Lower leg skin (tissue), 4 donors: ENCODE data around the gene ZMAT3. TPM values are rescaled to one million over a fixed set of nuclear protein-coding genes. Genes with fewer than 3 reads are reported as not detected.

Experiments
- DNase-seq, 2 donors: peaks; one replicate each; pipeline ENCODE4 v3.0.0-alpha.2; 2019; ENCODE audit warnings: low spot score in 2 of 2
- H3K4me3 ChIP-seq: fragments of 200-600 bp; sonication (generic); 2 replicates; pipeline ENCODE4 v1.5.1; 2017; ENCODE audit warnings: mild to moderate bottlenecking, low read depth; ENCODE audit not compliant: poor library complexity, severe bottlenecking
- POLR2A ChIP-seq, 2 donors: fragments of 450-650 bp; IDR thresholded peaks; one replicate each; pipeline ENCODE4 v1.6.1; 2016 to 2017; ENCODE audit warnings: antibody characterized with exemption in 2 of 2, mild to moderate bottlenecking in 1 of 2, moderate library complexity in 1 of 2
- WGBS, 2 donors: methylation state at CpG; one replicate each; pipeline ENCODE4 v1.1.5; 2018; 5-methylcytosine and 5-hydroxymethylcytosine counted together
- intact Hi-C: fragments of 100-400 bp; cut with DNase I; formaldehyde crosslinking; loops from one replicate; pipeline ENCODE4 v1.15.0; 2023; ENCODE audit warnings: low total_unique reads
- total RNA-seq, 4 donors: library from RNA; depleted of rRNA; stranded (reverse); fragments of >200 nt; gene quantifications; one replicate each; pipeline ENCODE4 v1.1.0, GENCODE V29; 2016
- TF ChIP-seq, protein P1 (sequence below), 3 donors: fragments of 450-650 bp; IDR thresholded peaks; one replicate each; pipeline ENCODE4 v1.5.1; 2016; ENCODE audit warnings: antibody characterized with exemption in 3 of 3, mild to moderate bottlenecking in 3 of 3, moderate library complexity in 2 of 3

ZMAT3 gene
- total RNA-seq, 4 donors from 2014 or later: 6.3 to 11.2 (median 10.2) TPM

DNA sequence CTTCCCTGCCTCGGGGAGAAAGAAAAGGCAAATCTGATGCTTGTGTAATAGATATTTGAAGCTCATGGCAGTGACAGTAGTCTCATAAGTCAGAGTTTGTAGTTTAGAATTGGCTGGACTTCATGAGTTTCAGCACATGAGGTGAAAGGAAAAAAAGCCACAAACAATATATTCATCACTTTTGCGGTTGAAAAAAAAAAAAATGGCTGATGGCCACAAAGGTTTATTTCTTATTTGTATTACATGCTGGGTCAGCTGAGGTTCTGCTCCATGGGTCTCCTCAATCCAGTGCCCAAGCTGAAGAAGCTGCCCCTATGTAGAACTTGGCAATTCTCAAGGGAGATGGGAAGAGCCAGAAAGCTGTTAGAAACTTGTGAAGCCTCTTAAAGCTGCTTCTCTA lies 2.2 kb upstream of the ZMAT3 start:
- no peak for DNase-seq
- no peak overlapping the region for H3K4me3 ChIP-seq
- TF ChIP-seq POLR2A (IDR thresholded peaks at IDR 0.05): no peak
- TF ChIP-seq, protein P1, sequence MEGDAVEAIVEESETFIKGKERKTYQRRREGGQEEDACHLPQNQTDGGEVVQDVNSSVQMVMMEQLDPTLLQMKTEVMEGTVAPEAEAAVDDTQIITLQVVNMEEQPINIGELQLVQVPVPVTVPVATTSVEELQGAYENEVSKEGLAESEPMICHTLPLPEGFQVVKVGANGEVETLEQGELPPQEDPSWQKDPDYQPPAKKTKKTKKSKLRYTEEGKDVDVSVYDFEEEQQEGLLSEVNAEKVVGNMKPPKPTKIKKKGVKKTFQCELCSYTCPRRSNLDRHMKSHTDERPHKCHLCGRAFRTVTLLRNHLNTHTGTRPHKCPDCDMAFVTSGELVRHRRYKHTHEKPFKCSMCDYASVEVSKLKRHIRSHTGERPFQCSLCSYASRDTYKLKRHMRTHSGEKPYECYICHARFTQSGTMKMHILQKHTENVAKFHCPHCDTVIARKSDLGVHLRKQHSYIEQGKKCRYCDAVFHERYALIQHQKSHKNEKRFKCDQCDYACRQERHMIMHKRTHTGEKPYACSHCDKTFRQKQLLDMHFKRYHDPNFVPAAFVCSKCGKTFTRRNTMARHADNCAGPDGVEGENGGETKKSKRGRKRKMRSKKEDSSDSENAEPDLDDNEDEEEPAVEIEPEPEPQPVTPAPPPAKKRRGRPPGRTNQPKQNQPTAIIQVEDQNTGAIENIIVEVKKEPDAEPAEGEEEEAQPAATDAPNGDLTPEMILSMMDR (IDR thresholded peaks at IDR 0.05): no peak
- WGBS, 2 donors: 80 to 84% methylated on average over 2 of the region's 2 CpGs
- intact Hi-C loops: no loop called here

DNA sequence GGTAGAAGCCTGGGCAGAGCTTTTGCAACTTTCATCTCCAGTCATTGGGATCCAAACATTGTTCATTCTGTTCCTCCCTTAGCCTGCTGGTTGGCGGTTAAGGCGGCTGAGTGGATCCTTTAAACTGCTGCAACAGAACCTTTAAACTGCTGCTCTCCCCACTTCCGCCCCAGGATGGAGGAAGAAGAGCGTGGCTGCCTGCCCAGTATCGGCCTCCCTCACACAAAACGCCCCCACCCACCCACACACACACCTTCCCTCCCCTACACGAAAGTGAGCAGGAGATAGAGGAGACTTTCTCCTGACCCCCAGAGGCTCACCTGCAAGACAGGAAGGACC lies 460 bp upstream of the ZMAT3 start:
- TF ChIP-seq, protein P1 (IDR thresholded peaks at IDR 0.05): no peak
- TF ChIP-seq POLR2A (IDR thresholded peaks at IDR 0.05): no peak
- DNase-seq: peak in 1 of 2 donors; percentile 86
- intact Hi-C loops: no loop called here
- 2 to 6% methylated on average over 7 of the region's 7 CpGs for WGBS, 2 donors
- H3K4me3 ChIP-seq: peak overlapping the region; percentile 89

DNA sequence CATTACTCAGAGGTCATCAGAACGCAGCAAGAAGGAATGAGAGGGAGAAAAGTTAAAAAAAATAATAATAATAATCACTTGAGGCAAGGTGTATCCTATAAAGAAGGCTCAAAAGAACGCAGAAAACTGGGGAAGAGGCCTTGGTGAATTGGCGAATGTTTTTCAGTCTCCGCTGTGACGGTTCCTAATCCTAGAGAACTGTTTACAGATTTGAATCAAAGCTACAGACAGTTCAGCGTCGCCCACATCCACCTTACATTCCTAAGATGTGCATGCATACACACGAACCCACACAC lies 634 bp downstream of the ZMAT3 start:
- 7 to 8% methylated on average over 7 to 8 of the region's 8 CpGs for WGBS, 2 donors
- TF ChIP-seq, protein P1 (IDR thresholded peaks at IDR 0.05): no peak
- TF ChIP-seq POLR2A (IDR thresholded peaks at IDR 0.05): no peak
- H3K4me3 ChIP-seq: peak overlapping the region; percentile 89
- intact Hi-C loops: no loop called here
- DNase-seq: no peak

DNA sequence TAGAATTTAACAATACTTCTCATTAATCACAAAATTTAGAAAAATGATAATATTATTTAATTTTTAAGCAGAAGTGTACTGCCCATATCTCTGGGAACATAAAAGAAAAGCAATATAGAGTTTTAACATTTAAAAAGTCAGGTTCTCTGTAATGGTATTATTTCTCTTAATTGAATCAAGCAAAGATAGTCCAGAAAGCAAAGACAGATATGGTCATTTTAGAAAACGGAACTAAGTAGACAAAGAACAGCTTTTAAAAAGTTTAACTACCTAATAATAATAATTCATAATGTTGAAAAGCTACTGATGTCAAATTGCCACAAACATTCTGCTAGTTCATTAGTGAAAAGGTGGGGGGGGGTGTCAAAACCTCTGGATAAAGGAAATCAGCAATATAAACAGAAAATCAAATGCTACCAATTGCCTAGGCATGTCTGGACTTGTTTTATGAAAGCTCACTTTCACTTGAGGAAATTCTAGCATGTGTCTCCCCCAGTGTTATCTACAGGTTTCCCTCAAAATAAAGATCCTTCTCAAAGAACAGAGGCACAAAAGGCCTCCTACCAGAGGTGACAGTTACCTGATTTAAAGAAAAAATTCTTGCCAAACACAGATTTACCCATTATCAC lies 1.7 kb downstream of the ZMAT3 start:
- TF ChIP-seq, protein P1 (IDR thresholded peaks at IDR 0.05): no peak
- no peak for TF ChIP-seq POLR2A (IDR thresholded peaks at IDR 0.05)
- intact Hi-C loops: no loop called here
- 51 to 79% methylated on average over 1 of the region's 1 CpG for WGBS, 2 donors
- H3K4me3 ChIP-seq: no peak overlapping the region
- DNase-seq: no peak

DNA sequence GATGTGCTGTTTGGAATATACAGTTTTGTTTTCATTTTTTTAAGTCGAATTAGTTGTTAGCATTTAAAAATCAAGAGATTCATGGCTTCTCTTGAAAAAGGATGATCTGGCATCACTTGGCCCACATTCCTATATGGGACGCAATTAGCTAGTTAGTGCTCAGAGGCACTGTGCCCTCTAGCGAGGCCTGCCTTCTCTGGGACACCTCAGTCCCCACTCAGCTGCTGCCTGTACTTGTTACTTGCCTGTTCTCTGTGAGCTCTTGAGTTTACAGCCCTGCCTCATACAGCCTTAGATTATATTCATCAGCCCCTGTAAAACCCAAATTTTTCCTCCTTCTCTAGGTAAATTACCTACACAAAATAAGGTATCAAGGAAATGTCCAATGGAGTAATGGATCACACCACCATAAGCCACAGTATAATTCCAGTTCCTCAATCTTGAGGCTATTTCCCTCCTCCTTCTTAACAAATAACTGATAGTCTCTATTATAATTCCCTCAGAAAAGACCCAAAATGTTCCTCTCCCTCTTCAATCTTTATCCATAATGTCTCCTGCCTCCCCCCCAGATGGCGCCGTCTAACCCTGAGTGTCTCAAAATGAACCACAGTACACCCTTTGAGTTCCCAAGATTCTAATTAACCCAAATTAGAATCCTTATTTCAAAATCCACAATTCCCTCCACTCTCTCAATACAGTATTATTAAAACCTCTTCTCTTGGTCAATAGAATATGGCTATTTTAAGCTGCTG lies 2.7 kb downstream of the ZMAT3 start:
- DNase-seq: no peak
- WGBS, 2 donors: 85 to 86% methylated on average over 5 of the region's 5 CpGs
- intact Hi-C loops: no loop called here
- TF ChIP-seq POLR2A (IDR thresholded peaks at IDR 0.05): no peak
- TF ChIP-seq, protein P1 (IDR thresholded peaks at IDR 0.05): no peak
- H3K4me3 ChIP-seq: no peak overlapping the region

DNA sequence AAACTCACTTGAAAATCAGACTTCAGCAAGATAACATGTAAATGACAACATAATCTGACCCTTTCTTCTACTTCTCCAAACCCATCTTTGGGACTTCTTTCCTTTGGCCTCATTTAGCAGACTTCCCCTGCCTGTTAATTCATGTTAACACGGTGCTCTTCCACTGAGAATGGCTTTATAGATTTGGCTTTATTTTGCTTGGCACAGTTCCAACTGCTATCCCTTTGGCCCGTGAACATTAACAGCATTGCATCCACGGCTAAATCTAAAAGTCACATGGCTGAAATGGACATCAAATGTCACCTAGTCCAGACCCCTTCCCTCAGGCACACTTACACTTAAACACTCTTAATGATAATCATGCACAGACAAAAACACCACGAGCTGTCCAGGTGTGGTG lies 3.8 kb downstream of the ZMAT3 start:
- no peak for TF ChIP-seq POLR2A (IDR thresholded peaks at IDR 0.05)
- TF ChIP-seq, protein P1 (IDR thresholded peaks at IDR 0.05): no peak
- intact Hi-C loops: no loop called here
- WGBS, 2 donors: 62 to 64% methylated on average over 4 of the region's 4 CpGs
- no peak for DNase-seq
- H3K4me3 ChIP-seq: no peak overlapping the region
